ENCODE measurements around the gene ASXL3.

GRCh38 chr18:33697498-33697897, 119.5 kb downstream of the ASXL3 start:
- TF ChIP-seq ZFP3 (CRISPR knock-in tag; IDR thresholded peaks at IDR 0.05) (no peak), ZNF70 (CRISPR knock-in tag; IDR thresholded peaks at IDR 0.05) (no peak), POU6F1 (CRISPR knock-in tag; IDR thresholded peaks at IDR 0.05; ENCODE audit: borderline replicate concordance, low read depth) (no peak)
